RWPE1 (cell line): ENCODE results near the gene RASAL3.

Source experiments
- CTCF ChIA-PET: fragments of 350-600 bp; sonication (Branson Sonifier 250); formaldehyde crosslinking; extraction: SDS; loops from one replicate; lab custom pipeline; 2021; lab: Yijun Ruan, JAX
- POLR2A ChIA-PET: fragments of 400-600 bp; formaldehyde crosslinking; extraction: SDS; loops from one replicate; lab custom pipeline; 2020; ENCODE audit warnings: antibody characterized with exemption; ENCODE audit not compliant: low non-redundant PET; lab: Yijun Ruan, JAX
- DNase-seq: peaks from one replicate; pipeline ENCODE4 v3.0.0; 2012; ENCODE audit warnings: low spot score
- H3K27ac ChIP-seq: fragments of 450-650 bp; 2 replicates; pipeline ENCODE4 v1.5.1; 2017
- CTCF ChIP-seq: fragments of 450-650 bp; conservative IDR thresholded peaks from 2 replicates; pipeline ENCODE4 v1.5.1; 2017; ENCODE audit warnings: low read depth, mild to moderate bottlenecking

Gene RASAL3

GRCh38 chr19:15448778-15449619 is 15.3 kb downstream of the RASAL3 start:
- no peak for DNase-seq
- ChIA-PET CTCF (interaction anchor here (0.6 kb wide), 1 partner anchor 18 kb away, joined by 3 read pairs; no protein-coding TSS in a partner anchor), POLR2A (no interaction called here)
- no peak for TF ChIP-seq CTCF
- peak overlapping the region; percentile 73 for H3K27ac ChIP-seq

- no peak for DNase-seq
- H3K27ac ChIP-seq = no peak overlapping the region; the same call in 1 of the 2 replicates
- ChIA-PET POLR2A (no interaction called here), CTCF (interaction anchor here (0.5 to 0.7 kb wide), 3 partner anchors 17 to 69 kb away, joined by 3 read pairs; no protein-coding TSS in a partner anchor)
- no peak for TF ChIP-seq CTCF
Observed at GRCh38 chr19:15448044-15448777, 16.1 kb downstream of the RASAL3 start.

GRCh38 chr19:15447057-15447456 is 17.3 kb downstream of the RASAL3 start:
- TF ChIP-seq CTCF = no peak
- CTCF ChIA-PET = interaction anchor here (0.7 kb wide), 1 partner anchor 27 kb away, joined by 3 read pairs; no protein-coding TSS in a partner anchor
- POLR2A ChIA-PET = interaction anchor here (0.6 kb wide), 1 partner anchor 104 kb away, joined by 3 read pairs; no protein-coding TSS in a partner anchor
- no peak overlapping the region for H3K27ac ChIP-seq
- no peak for DNase-seq

- ChIA-PET POLR2A (no interaction called here), CTCF (no interaction called here)
- no peak for TF ChIP-seq CTCF
- H3K27ac ChIP-seq = no peak overlapping the region
- no peak for DNase-seq
Observed at GRCh38 chr19:15445807-15446376, 18.5 kb downstream of the RASAL3 start.

GRCh38 chr19:15445227-15445605 is 19.1 kb downstream of the RASAL3 start:
- DNase-seq = no peak
- CTCF ChIA-PET = no interaction called here
- peak overlapping the region; percentile 4; the same call in 1 of the 2 replicates for H3K27ac ChIP-seq
- POLR2A ChIA-PET = no interaction called here
- no peak for TF ChIP-seq CTCF
